Measurements from ENCODE around the gene ARAP3. TPM values are rescaled to one million over a fixed set of nuclear protein-coding genes. Genes with fewer than 3 reads are reported as not detected.
A peak's percentile ranks its signal among the peaks of the same experiment; 100 is the strongest.

Gene ARAP3
- total RNA-seq, 1 experiment from 2014 or later = 27.6 TPM

DNA sequence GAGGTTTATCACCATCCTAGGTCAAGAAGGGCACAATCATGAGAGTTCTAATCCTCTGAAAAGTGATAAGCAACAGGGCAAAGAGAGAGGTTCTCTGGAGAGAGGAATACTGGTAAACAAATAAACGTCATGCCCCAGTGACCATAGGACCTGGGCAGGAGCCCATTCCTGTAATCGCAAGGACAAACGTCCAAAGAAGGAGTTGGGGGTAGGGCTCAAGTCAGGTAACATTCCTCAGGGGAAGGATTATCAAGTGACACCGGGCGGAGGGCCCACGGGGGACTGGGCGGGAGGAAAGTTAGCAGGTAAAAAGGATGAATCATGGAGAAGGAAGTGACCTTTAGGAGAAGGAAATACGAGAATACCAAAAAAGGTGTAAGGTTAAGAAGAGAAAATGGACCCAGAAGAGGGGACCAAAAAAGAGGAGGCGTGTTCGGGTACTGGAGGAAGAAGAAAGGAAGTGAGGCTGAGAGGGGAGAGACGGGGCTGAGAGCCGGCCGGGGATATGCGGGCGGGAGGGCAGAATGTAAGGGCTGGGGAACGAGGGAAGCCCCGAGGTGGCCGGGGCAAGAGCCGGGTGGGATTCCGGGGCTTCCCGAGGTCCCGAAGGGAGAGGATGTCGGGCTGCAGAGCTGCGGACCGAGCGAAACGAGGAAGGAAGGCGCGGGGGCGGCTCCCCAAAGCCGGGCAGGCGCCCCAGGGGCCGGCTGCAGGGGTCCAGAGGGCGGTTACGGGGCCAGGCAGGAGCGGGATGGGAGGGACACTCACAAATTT is 63.8 kb downstream of the ARAP3 start:
- Mint-ChIP-seq H3K9me3 (peaks cover 0 to 3% of the 10 kb centered on the region in 2 experiments; a peak in 1 of 5 replicates), H3K4me3 (peak overlapping the region; percentile 91 to 98), H3K27me3 (ENCODE audit: low read depth) (no peaks in the 10 kb centered on the region), H3K4me1 (peaks cover 38 to 43% of the 10 kb centered on the region in 2 experiments), H3K36me3 (ENCODE audit: insufficient read depth in 1 of 3, low read depth in 3 of 3) (peaks cover 5 to 28% (median 20%) of the 10 kb centered on the region in 3 experiments; a peak in 5 of 7 replicates), H3K27ac (peak overlapping the region; percentile 96 to 99 (median 96))
- Histone ChIP-seq H4K91ac (ENCODE audit: insufficient read length, low read depth, low read length) (no peak overlapping the region), H3K23ac (ENCODE audit: insufficient read length, low read depth, low read length) (no peak overlapping the region), H3K23me2 (ENCODE audit: insufficient read length, low read depth, low read length, poor library complexity, severe bottlenecking) (no peaks in the 10 kb centered on the region), H4K5ac (ENCODE audit: insufficient read length, low read depth, low read length) (no peak overlapping the region), H3K79me1 (ENCODE audit: insufficient read depth, low read depth, low read length, poor library complexity, severe bottlenecking) (no peaks in the 10 kb centered on the region), H2BK120ac (ENCODE audit: low read depth, low read length, poor library complexity, severe bottlenecking) (no peak overlapping the region), H2BK12ac (ENCODE audit: insufficient read length, low read depth, low read length) (no peak overlapping the region), H3K4me2 (ENCODE audit: insufficient read depth, insufficient read length, low read length) (peak overlapping the region; percentile 86), H3K18ac (ENCODE audit: insufficient read length, low read depth, low read length) (no peak overlapping the region), H3K27ac (ENCODE audit: insufficient read length, low read depth, low read length) (no peak overlapping the region), H2AFZ (ENCODE audit: low read length) (no peak overlapping the region), H4K20me1 (ENCODE audit: control insufficient read depth, insufficient read depth, insufficient read length) (no peaks in the 10 kb centered on the region), H3K27me3 (ENCODE audit: insufficient read depth, low read length) (no peaks in the 10 kb centered on the region), H3K79me2 (ENCODE audit: insufficient read depth, low read length) (peaks cover 13% of the 10 kb centered on the region; the same call in 1 of the 2 replicates), H2AK5ac (ENCODE audit: insufficient read length, low read length) (no peak overlapping the region), H3K14ac (ENCODE audit: insufficient read depth, low read length) (no peak overlapping the region; the same call in 1 of the 2 replicates), H3K4ac (ENCODE audit: low read depth, low read length) (no peak overlapping the region), H2BK15ac (ENCODE audit: low read depth, low read length) (no peak overlapping the region), H2BK20ac (ENCODE audit: low read depth, low read length, poor library complexity, severe bottlenecking) (no peak overlapping the region), H3K9me3 (ENCODE audit: control insufficient read depth, low read depth, low read length) (no peaks in the 10 kb centered on the region), H3K9ac (ENCODE audit: extremely low read depth, insufficient read length, low read length) (peak overlapping the region; percentile 52), H4K8ac (replicated peaks; ENCODE audit: insufficient read length, low read depth, low read length) (no peak overlapping the region), H3T11ph (ENCODE audit: low read length) (no peak overlapping the region), H2BK5ac (ENCODE audit: insufficient read length, low read length) (no peak overlapping the region), H3K4me1 (ENCODE audit: insufficient read depth, low read length) (peaks cover 2% of the 10 kb centered on the region), H3K56ac (ENCODE audit: insufficient read length, low read depth, low read length) (no peak overlapping the region)
- WGBS (ENCODE audit: extremely low coverage, insufficient read length, low lambda C conversion rate) = no CpG with 5 or more reads among the region's 36 CpGs
- DNase-seq = peak; percentile 72
- no peak for TF ChIP-seq CTCF (conservative IDR thresholded peaks at IDR 0.05)

All from H9 (cell line).